Sciatic nerve (tissue), 2 donors: ENCODE measurements around the gene HOXB6. TPM values are rescaled to one million over a fixed set of nuclear protein-coding genes. Genes with fewer than 3 reads are reported as not detected.

Experiments used
- ATAC-seq: fragments of 200-7000 bp; cut with Tn5 transposase; one replicate; pipeline ENCODE4 v1.9.1; 2020; ENCODE audit warnings: mild to moderate bottlenecking, moderate library complexity
- DNase-seq: peaks from one replicate; pipeline ENCODE4 v3.0.0-alpha.2; 2020; ENCODE audit warnings: low spot score
- intact Hi-C: fragments of 100-400 bp; cut with DNase I; formaldehyde crosslinking; loops from one replicate; pipeline ENCODE4 v1.14.2; 2022
- total RNA-seq: library from RNA; stranded (reverse); fragmentation: NEBNext Ultra II Directional; extraction: Animal tissue kit (Norgen Biotek cat#: 25700); gene quantifications from one replicate; pipeline ENCODE4 v1.2.1, GENCODE V29; 2021
- donor health status: DM: no; HTN: no; CAD: no.
- donor health status: DM: no; HTN: no; CAD: no.

Gene HOXB6
- total RNA-seq, 1 donor from 2014 or later, result 6.3 TPM

- DNase-seq (no peak), ATAC-seq (peak; percentile 18)
- intact Hi-C loops, result loop anchor here (2.0 kb wide), 1 partner anchor 22 kb away; no protein-coding TSS in a partner anchor
Measured at GRCh38 chr17:48576479-48577309, 28.1 kb downstream of the HOXB6 start.

- DNase-seq (no peak), ATAC-seq (no peak)
- intact Hi-C loops, result loop anchor here (2.0 kb wide), 1 partner anchor 21 kb away; no protein-coding TSS in a partner anchor
Measured at GRCh38 chr17:48575673-48576478, 28.9 kb downstream of the HOXB6 start.

- DNase-seq (no peak), ATAC-seq (no peak)
- intact Hi-C loops, result no loop called here
Measured at GRCh38 chr17:48575066-48575582, 29.7 kb downstream of the HOXB6 start.

- no peak for ATAC-seq
- intact Hi-C loops, result no loop called here
- DNase-seq, result no peak
Measured at GRCh38 chr17:48574505-48575065, 30.2 kb downstream of the HOXB6 start.

GRCh38 chr17:48571826-48572417 lies 32.9 kb downstream of the HOXB6 start:
- DNase-seq (no peak), ATAC-seq (no peak)
- intact Hi-C loops, result no loop called here

- intact Hi-C loops, result no loop called here
- DNase-seq, result no peak
- no peak for ATAC-seq
Measured at GRCh38 chr17:48571024-48571818, 33.6 kb downstream of the HOXB6 start.

- intact Hi-C loops, result no loop called here
- peak; percentile 34 for ATAC-seq
- DNase-seq, result no peak
Measured at GRCh38 chr17:48570325-48571023, 34.3 kb downstream of the HOXB6 start.

- no peak for ATAC-seq
- intact Hi-C loops, result no loop called here
- no peak for DNase-seq
Measured at GRCh38 chr17:48569674-48570324, 35.0 kb downstream of the HOXB6 start.

GRCh38 chr17:48569240-48569582 lies 35.6 kb downstream of the HOXB6 start:
- intact Hi-C loops, result no loop called here
- ATAC-seq (no peak), DNase-seq (no peak)

GRCh38 chr17:48568499-48569239 lies 36.1 kb downstream of the HOXB6 start:
- intact Hi-C loops, result no loop called here
- no peak for ATAC-seq
- DNase-seq, result no peak

- intact Hi-C loops, result no loop called here
- ATAC-seq, result no peak
- no peak for DNase-seq
Measured at GRCh38 chr17:48567646-48568354, 37.0 kb downstream of the HOXB6 start.

GRCh38 chr17:48567209-48567608 lies 37.6 kb downstream of the HOXB6 start:
- intact Hi-C loops, result no loop called here

GRCh38 chr17:48566717-48567116 lies 38.1 kb downstream of the HOXB6 start:
- no peak for DNase-seq
- no peak for ATAC-seq
- intact Hi-C loops, result no loop called here

More at GRCh38 chr17:48567209-48567608, 37.6 kb downstream of the HOXB6 start:
- DNase-seq (no peak), ATAC-seq (no peak)

- DNase-seq (no peak), ATAC-seq (no peak)
- intact Hi-C loops, result no loop called here
Measured at GRCh38 chr17:48565925-48566710, 38.7 kb downstream of the HOXB6 start.

GRCh38 chr17:48565022-48565554 lies 39.7 kb downstream of the HOXB6 start:
- DNase-seq (no peak), ATAC-seq (no peak)
- intact Hi-C loops, result no loop called here
